PC-9 (cell line): ENCODE data around the gene DKK3. TPM values are rescaled to one million over a fixed set of nuclear protein-coding genes. Genes with fewer than 3 reads are reported as not detected.

Experiments
- BruUV-seq: library from RNA; stranded (reverse); fragments of 400-500 nt; replicated peaks from 2 replicates; lab custom pipeline; 2021; lab: Mats Ljungman, UMichigan
- CTCF ChIA-PET: fragments of 300-600 bp; sonication (Branson Sonifier 250); formaldehyde crosslinking; loops from one replicate; lab custom pipeline; 2022; ENCODE audit warnings: antibody characterized with exemption; lab: Charles Lee
- POLR2A ChIA-PET: fragments of 300-600 bp; sonication (Branson Sonifier 250); formaldehyde crosslinking; loops from one replicate; lab custom pipeline; 2022; ENCODE audit warnings: antibody characterized with exemption; ENCODE audit not compliant: unreplicated experiment; lab: Charles Lee
- DNase-seq, 2 experiments: peaks; one replicate each; pipeline versions ENCODE4 v3.0.0 to v3.0.0-alpha.2; 2015 to 2022; ENCODE audit warnings: mixed read lengths in 1 of 2
- H2AFZ ChIP-seq: fragments of 200-600 bp; sonication (generic); 2 replicates; pipeline ENCODE4 v1.8.1; 2017; ENCODE audit warnings: antibody characterized with exemption
- H3F3A ChIP-seq: fragments of 200-600 bp; sonication (generic); 2 replicates; pipeline ENCODE4 v1.8.1; 2017; ENCODE audit warnings: antibody characterized with exemption, mild to moderate bottlenecking, low read depth; ENCODE audit not compliant: insufficient read depth
- H3K27ac ChIP-seq: fragments of 200-600 bp; sonication (generic); 2 replicates; pipeline ENCODE4 v1.6.1; 2016; ENCODE audit warnings: mixed run types
- H3K27me3 ChIP-seq: fragments of 200-600 bp; sonication (generic); 2 replicates; pipeline ENCODE4 v1.6.1; 2016; ENCODE audit warnings: low read depth, mixed run types; ENCODE audit not compliant: insufficient read depth
- H3K36me3 ChIP-seq: fragments of 200-600 bp; sonication (generic); 2 replicates; pipeline ENCODE4 v1.6.1; 2016; ENCODE audit warnings: low read depth, mixed run types
- H3K4me1 ChIP-seq: fragments of 200-600 bp; sonication (generic); replicated peaks from 2 replicates; pipeline ENCODE4 v1.6.1; 2016; ENCODE audit warnings: mixed run types; ENCODE audit not compliant: insufficient read depth
- H3K4me2 ChIP-seq: fragments of 200-600 bp; sonication (generic); 2 replicates; pipeline ENCODE4 v1.6.1; 2017; ENCODE audit warnings: mixed run types
- H3K4me3 ChIP-seq: fragments of 200-600 bp; sonication (generic); 2 replicates; pipeline ENCODE4 v1.6.1; 2016; ENCODE audit warnings: mixed run types
- H3K79me2 ChIP-seq: fragments of 200-600 bp; sonication (generic); 2 replicates; pipeline ENCODE4 v1.6.1; 2017; ENCODE audit warnings: low read depth, mixed run types
- H3K9me2 ChIP-seq: fragments of 200-600 bp; sonication (generic); 2 replicates; pipeline ENCODE4 v1.8.1; 2017; ENCODE audit warnings: mild to moderate bottlenecking; ENCODE audit not compliant: insufficient read depth
- H3K9me3 ChIP-seq: fragments of 200-600 bp; sonication (generic); 2 replicates; pipeline ENCODE4 v1.8.1; 2016; ENCODE audit warnings: low read depth; ENCODE audit not compliant: insufficient read depth
- H4K20me1 ChIP-seq: fragments of 200-600 bp; sonication (generic); 2 replicates; pipeline ENCODE4 v1.8.1; 2017; ENCODE audit not compliant: insufficient read depth
- CTCF ChIP-seq: fragments of 200-600 bp; sonication (generic); conservative IDR thresholded peaks from 2 replicates; pipeline ENCODE4 v1.6.1; 2017; ENCODE audit warnings: mixed run types, antibody characterized with exemption, mild to moderate bottlenecking, moderate library complexity
- EZH2 ChIP-seq: fragments of 200-600 bp; sonication (generic); IDR thresholded peaks from 2 replicates; pipeline ENCODE4 v1.8.0; 2017; ENCODE audit warnings: antibody characterized with exemption, low read depth
- intact Hi-C: fragments of 100-400 bp; cut with micrococcal nuclease; formaldehyde crosslinking; loops from one replicate; pipeline ENCODE4 v1.10.0; 2022; ENCODE audit not compliant: unreplicated experiment
- total RNA-seq: library from RNA; stranded (reverse); gene quantifications from 2 replicates; pipeline ENCODE4 v1.2.3, GENCODE V29; 2021

Gene DKK3
- total RNA-seq, 1 experiment from 2014 or later: 11.5 TPM

- H3K27ac ChIP-seq: no peak overlapping the region
- intact Hi-C loops: no loop called here
- H3K27me3 ChIP-seq: 0 out of 2 replicates have a peak, but pooled peaks cover 9% of the 10 kb centered on the region
- ChIA-PET CTCF (no interaction called here), POLR2A (no interaction called here)
- H2AFZ ChIP-seq: no peak overlapping the region
- H4K20me1 ChIP-seq: no peaks in the 10 kb centered on the region
- H3K4me2 ChIP-seq: no peak overlapping the region
- no peaks in the 10 kb centered on the region for H3K4me1 ChIP-seq
- H3K4me3 ChIP-seq: no peak overlapping the region
- TF ChIP-seq EZH2 (no peak), CTCF (no peak)
- DNase-seq: no peak
- H3K79me2 ChIP-seq: no peaks in the 10 kb centered on the region
- BruUV-seq: no TSS peak
- no peaks in the 10 kb centered on the region for H3K9me3 ChIP-seq
- H3K9me2 ChIP-seq: no peaks in the 10 kb centered on the region
- no peaks in the 10 kb centered on the region for H3K36me3 ChIP-seq
- 0 out of 2 replicates have a peak, but pooled peaks cover 3% of the 10 kb centered on the region for H3F3A ChIP-seq
Observed at GRCh38 chr11:12007230-12007593, 1.2 kb downstream of the DKK3 start.

GRCh38 chr11:12006552-12007229 is 1.7 kb downstream of the DKK3 start:
- no peaks in the 10 kb centered on the region for H3K4me1 ChIP-seq
- H3K4me2 ChIP-seq: no peak overlapping the region
- no peak for DNase-seq
- TF ChIP-seq CTCF: no peak
- no peak for TF ChIP-seq EZH2
- 0 out of 2 replicates have a peak, but pooled peaks cover 3% of the 10 kb centered on the region for H3F3A ChIP-seq
- no peaks in the 10 kb centered on the region for H3K9me3 ChIP-seq
- H3K27ac ChIP-seq: no peak overlapping the region
- no peak overlapping the region for H3K4me3 ChIP-seq
- ChIA-PET CTCF (no interaction called here), POLR2A (no interaction called here)
- BruUV-seq: no TSS peak
- H4K20me1 ChIP-seq: no peaks in the 10 kb centered on the region
- no peaks in the 10 kb centered on the region for H3K9me2 ChIP-seq
- no peak overlapping the region for H2AFZ ChIP-seq
- 0 out of 2 replicates have a peak, but pooled peaks cover 9% of the 10 kb centered on the region for H3K27me3 ChIP-seq
- intact Hi-C loops: no loop called here
- no peaks in the 10 kb centered on the region for H3K36me3 ChIP-seq
- H3K79me2 ChIP-seq: no peaks in the 10 kb centered on the region

GRCh38 chr11:12005476-12005875 is 3.0 kb downstream of the DKK3 start:
- Histone ChIP-seq H3K4me1 (no peaks in the 10 kb centered on the region), H3K79me2 (no peaks in the 10 kb centered on the region), H3K9me3 (no peaks in the 10 kb centered on the region), H3K4me3 (no peak overlapping the region), H3K27me3 (0 out of 2 replicates have a peak, but pooled peaks cover 9% of the 10 kb centered on the region), H3K9me2 (no peaks in the 10 kb centered on the region), H3K36me3 (no peaks in the 10 kb centered on the region), H3K27ac (no peak overlapping the region), H2AFZ (no peak overlapping the region), H3K4me2 (no peak overlapping the region), H4K20me1 (no peaks in the 10 kb centered on the region), H3F3A (0 out of 2 replicates have a peak, but pooled peaks cover 3% of the 10 kb centered on the region)
- no peak for DNase-seq
- intact Hi-C loops: no loop called here
- ChIA-PET POLR2A (no interaction called here), CTCF (no interaction called here)
- TF ChIP-seq EZH2 (no peak), CTCF (no peak)
- no TSS peak for BruUV-seq
